ENCODE data around the gene SLC6A12.

- TF ChIP-seq POLR2A (IDR thresholded peaks at IDR 0.05) (no peak), CTCF (IDR thresholded peaks at IDR 0.05) (no peak)
These were observed 18.8 kb downstream of the SLC6A12 start for GRCh38 chr12:195156-195555.
